Measurements from ENCODE around the gene C2CD4C. TPM values are rescaled to one million over a fixed set of nuclear protein-coding genes. Genes with fewer than 3 reads are reported as not detected.

The C2CD4C gene
- total RNA-seq, 1 experiment from 2014 or later: 9.8 TPM

Other genes with a start within 250 kb of the C2CD4C start
- gene PLPP2, start 117.7 kb downstream of the C2CD4C start, total RNA-seq (2021): 78.7 to 102 TPM (median 99.6 TPM) in 3 replicates
- gene MIER2, start 64.4 kb downstream of the C2CD4C start, total RNA-seq (2021): 56.3 to 63.6 TPM (median 60.9 TPM) in 3 replicates
- 8.4 to 9.8 TPM (median 9.0 TPM) in 3 replicates for gene SHC2, start 51.9 kb upstream of the C2CD4C start, total RNA-seq (2021)
- gene MADCAM1, start 87.3 kb upstream of the C2CD4C start, total RNA-seq (2021): 3.2 to 4.7 TPM (median 3.9 TPM) in 3 replicates
- 14.3 to 18.8 TPM (median 14.9 TPM) in 3 replicates for gene TPGS1, start 98.3 kb upstream of the C2CD4C start, total RNA-seq (2021)
- gene CDC34, start 122.6 kb upstream of the C2CD4C start, total RNA-seq (2021): 124 to 129 TPM (median 126 TPM) in 3 replicates
- 0.21 to 0.68 TPM (median 0.60 TPM) in 3 replicates for gene GZMM, start 134.9 kb upstream of the C2CD4C start, total RNA-seq (2021)
- gene BSG, start 163.4 kb upstream of the C2CD4C start, total RNA-seq (2021): 758 to 847 TPM (median 841 TPM) in 3 replicates
- 8.0 to 9.2 TPM (median 8.1 TPM) in 3 replicates for gene HCN2, start 180.7 kb upstream of the C2CD4C start, total RNA-seq (2021)
- gene POLRMT, start 224.4 kb upstream of the C2CD4C start, total RNA-seq (2021): 113 to 139 TPM (median 116 TPM) in 3 replicates
- gene FGF22, start 230.7 kb upstream of the C2CD4C start, total RNA-seq (2021): 1.4 to 1.6 TPM (median 1.6 TPM) in 3 replicates

Measured in WTC11 (cell line).